HL-60 (cell line): ENCODE data around the gene AP2A2.

Experiments
- DNase-seq, 2 experiments: peaks; one replicate each; pipeline ENCODE4 v3.0.0-alpha.2; 2010 to 2020; ENCODE audit warnings: low read depth in 1 of 2, low spot score in 1 of 2
- H3K27ac ChIP-seq: fragments of 250-450 bp; sonication (Bioruptor Pico); replicated peaks from 2 replicates; pipeline ENCODE4 v1.5.1; 2020; ENCODE audit warnings: mild to moderate bottlenecking, moderate library complexity
- H3K27me3 ChIP-seq: fragments of 250-450 bp; sonication (Bioruptor Pico); 2 replicates; pipeline ENCODE4 v1.5.1; 2021; ENCODE audit warnings: mild to moderate bottlenecking, moderate library complexity; ENCODE audit not compliant: insufficient read depth, poor library complexity, severe bottlenecking
- H3K4me3 ChIP-seq: replicated peaks from 2 replicates; pipeline ENCODE4 v1.5.1; 2011; ENCODE audit warnings: mild to moderate bottlenecking, control low read depth, low read length; ENCODE audit not compliant: insufficient read depth
- GABPA ChIP-seq: IDR thresholded peaks from 2 replicates; pipeline ENCODE4 v1.6.1; 2012; ENCODE audit warnings: low read depth
- POLR2AphosphoS5 ChIP-seq: IDR thresholded peaks from 2 replicates; pipeline ENCODE4 v1.6.1; 2012; ENCODE audit warnings: low read depth
- REST ChIP-seq: IDR thresholded peaks from 2 replicates; pipeline ENCODE4 v1.6.1; 2012; ENCODE audit warnings: low read depth; ENCODE audit not compliant: insufficient replicate concordance
- SPI1 ChIP-seq: IDR thresholded peaks from 2 replicates; pipeline ENCODE4 v1.6.1; 2012; ENCODE audit warnings: low read depth, mild to moderate bottlenecking, borderline replicate concordance
- TF ChIP-seq, protein P1 (sequence below): IDR thresholded peaks from one replicate; pipeline ENCODE4 v1.5.1; 2011; ENCODE audit warnings: low read length, control low read depth, inconsistent platforms; ENCODE audit not compliant: insufficient read depth

AP2A2 gene

GRCh38 chr11:1041471-1041870, 115.8 kb downstream of the AP2A2 start:
- Histone ChIP-seq H3K27me3 (peaks cover 3% of the 10 kb centered on the region), H3K4me3 (no peak overlapping the region), H3K27ac (no peak overlapping the region)
- DNase-seq, result no peak
- TF ChIP-seq, protein P1, sequence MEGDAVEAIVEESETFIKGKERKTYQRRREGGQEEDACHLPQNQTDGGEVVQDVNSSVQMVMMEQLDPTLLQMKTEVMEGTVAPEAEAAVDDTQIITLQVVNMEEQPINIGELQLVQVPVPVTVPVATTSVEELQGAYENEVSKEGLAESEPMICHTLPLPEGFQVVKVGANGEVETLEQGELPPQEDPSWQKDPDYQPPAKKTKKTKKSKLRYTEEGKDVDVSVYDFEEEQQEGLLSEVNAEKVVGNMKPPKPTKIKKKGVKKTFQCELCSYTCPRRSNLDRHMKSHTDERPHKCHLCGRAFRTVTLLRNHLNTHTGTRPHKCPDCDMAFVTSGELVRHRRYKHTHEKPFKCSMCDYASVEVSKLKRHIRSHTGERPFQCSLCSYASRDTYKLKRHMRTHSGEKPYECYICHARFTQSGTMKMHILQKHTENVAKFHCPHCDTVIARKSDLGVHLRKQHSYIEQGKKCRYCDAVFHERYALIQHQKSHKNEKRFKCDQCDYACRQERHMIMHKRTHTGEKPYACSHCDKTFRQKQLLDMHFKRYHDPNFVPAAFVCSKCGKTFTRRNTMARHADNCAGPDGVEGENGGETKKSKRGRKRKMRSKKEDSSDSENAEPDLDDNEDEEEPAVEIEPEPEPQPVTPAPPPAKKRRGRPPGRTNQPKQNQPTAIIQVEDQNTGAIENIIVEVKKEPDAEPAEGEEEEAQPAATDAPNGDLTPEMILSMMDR, result no peak
- no peak for TF ChIP-seq POLR2AphosphoS5

DNA sequence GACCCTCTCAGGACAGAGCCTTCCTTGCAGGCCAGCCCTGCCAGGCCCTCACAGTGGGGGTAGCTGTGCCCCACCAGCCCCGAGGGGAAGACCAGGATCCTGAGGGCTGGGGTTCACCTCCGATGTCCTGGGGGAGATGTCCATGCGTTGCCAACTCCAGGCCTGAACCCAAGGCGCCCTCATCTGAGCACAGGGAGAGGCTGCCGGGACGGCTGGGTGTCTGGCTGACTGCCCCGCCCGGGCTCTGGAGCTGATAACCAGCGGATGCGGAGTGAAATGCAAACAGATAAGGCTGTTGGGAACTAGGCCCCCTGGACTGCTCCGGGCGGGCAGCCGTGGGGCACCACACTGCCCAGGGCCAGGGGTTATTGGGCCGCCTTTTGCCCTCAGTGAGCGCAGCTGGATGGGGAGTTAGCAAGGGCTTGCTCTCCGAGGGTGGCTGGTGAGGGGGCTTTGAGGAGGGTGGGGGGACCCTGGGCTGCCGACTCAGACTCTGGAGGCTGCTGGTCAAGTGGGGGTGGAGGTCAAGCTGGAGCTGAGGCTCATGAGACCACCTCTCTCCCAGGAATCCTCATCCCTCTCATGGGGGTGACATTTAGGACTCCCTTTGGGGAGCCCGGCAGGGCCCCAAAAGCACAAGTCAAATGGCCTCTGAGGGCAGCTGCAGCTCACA, 116.4 kb downstream of the AP2A2 start:
- DNase-seq, result no peak
- Histone ChIP-seq H3K27ac (no peak overlapping the region), H3K4me3 (no peak overlapping the region), H3K27me3 (peaks cover 8% of the 10 kb centered on the region)
- TF ChIP-seq SPI1 (no peak), REST (no peak), POLR2AphosphoS5 (no peak), GABPA (no peak)
- TF ChIP-seq, protein P1, result no peak

- no peak overlapping the region for H3K4me3 ChIP-seq
- DNase-seq, result no peak
- H3K27me3 ChIP-seq, result peaks cover 14% of the 10 kb centered on the region
- H3K27ac ChIP-seq, result no peak overlapping the region
- TF ChIP-seq, protein P1, result no peak
- no peak for TF ChIP-seq SPI1
- no peak for TF ChIP-seq POLR2AphosphoS5
- TF ChIP-seq REST, result no peak
- TF ChIP-seq GABPA, result no peak
Measured at GRCh38 chr11:1042626-1043562, 117.2 kb downstream of the AP2A2 start.
